Measurements from ENCODE around the gene DMKN.

DNA sequence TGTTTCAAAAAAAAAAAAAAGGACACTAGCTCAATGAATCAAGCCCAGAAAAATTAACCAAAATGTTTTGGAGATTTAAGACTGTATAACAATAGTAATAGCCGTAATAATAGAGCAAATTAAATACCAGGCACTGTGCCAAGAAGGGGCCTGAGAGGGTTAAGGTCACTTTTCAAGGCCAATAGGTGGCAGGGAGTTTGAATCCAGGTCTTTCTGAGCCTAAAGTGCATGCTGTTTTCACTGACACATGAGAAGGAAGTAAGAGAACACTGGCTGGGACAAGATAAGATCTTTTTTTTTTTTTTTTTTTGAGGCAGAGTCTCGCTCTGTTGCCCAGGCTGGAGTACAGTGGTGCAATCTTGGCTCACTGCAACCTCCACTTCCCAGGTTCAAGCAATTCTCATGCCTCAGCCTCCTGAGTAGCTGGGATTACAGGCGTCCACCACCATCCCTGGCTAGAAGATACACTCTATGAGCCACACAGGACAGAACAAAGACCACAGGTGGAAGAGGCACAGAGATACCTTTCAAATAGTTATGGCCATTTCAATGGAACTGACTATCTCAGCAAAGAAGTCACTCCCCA lies 57.7 kb downstream of the DMKN start:
- TF ChIP-seq, protein P1, sequence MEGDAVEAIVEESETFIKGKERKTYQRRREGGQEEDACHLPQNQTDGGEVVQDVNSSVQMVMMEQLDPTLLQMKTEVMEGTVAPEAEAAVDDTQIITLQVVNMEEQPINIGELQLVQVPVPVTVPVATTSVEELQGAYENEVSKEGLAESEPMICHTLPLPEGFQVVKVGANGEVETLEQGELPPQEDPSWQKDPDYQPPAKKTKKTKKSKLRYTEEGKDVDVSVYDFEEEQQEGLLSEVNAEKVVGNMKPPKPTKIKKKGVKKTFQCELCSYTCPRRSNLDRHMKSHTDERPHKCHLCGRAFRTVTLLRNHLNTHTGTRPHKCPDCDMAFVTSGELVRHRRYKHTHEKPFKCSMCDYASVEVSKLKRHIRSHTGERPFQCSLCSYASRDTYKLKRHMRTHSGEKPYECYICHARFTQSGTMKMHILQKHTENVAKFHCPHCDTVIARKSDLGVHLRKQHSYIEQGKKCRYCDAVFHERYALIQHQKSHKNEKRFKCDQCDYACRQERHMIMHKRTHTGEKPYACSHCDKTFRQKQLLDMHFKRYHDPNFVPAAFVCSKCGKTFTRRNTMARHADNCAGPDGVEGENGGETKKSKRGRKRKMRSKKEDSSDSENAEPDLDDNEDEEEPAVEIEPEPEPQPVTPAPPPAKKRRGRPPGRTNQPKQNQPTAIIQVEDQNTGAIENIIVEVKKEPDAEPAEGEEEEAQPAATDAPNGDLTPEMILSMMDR (IDR thresholded peaks at IDR 0.05), result no peak
- TF ChIP-seq POLR2A (IDR thresholded peaks at IDR 0.05) (no peak), POLR2AphosphoS5 (IDR thresholded peaks at IDR 0.05) (no peak), EP300 (IDR thresholded peaks at IDR 0.05) (no peak)
